ENCODE results near the gene PTPN7. TPM values are rescaled to one million over a fixed set of nuclear protein-coding genes. Genes with fewer than 3 reads are reported as not detected.

Gene PTPN7
- 0.05 to 0.11 TPM in 2 of 5 replicates, not detected in the others for total RNA-seq (2022; extraction: Qiagen RNA extraction; ENCODE audit: low read depth)

GRCh38 chr1:202160377-202160940 is at the start of gene PTPN7:
PTPN7 (minus strand) TSS chr1:202160602; CDS start chr1:202159402, 1,200 bp downstream.

GRCh38 chr1:202193614-202194327 is 33.4 kb upstream of the PTPN7 start, which contains the start of gene LGR6:
LGR6 (plus strand) TSS chr1:202193799; CDS start chr1:202193990, 191 bp downstream.

DNA sequence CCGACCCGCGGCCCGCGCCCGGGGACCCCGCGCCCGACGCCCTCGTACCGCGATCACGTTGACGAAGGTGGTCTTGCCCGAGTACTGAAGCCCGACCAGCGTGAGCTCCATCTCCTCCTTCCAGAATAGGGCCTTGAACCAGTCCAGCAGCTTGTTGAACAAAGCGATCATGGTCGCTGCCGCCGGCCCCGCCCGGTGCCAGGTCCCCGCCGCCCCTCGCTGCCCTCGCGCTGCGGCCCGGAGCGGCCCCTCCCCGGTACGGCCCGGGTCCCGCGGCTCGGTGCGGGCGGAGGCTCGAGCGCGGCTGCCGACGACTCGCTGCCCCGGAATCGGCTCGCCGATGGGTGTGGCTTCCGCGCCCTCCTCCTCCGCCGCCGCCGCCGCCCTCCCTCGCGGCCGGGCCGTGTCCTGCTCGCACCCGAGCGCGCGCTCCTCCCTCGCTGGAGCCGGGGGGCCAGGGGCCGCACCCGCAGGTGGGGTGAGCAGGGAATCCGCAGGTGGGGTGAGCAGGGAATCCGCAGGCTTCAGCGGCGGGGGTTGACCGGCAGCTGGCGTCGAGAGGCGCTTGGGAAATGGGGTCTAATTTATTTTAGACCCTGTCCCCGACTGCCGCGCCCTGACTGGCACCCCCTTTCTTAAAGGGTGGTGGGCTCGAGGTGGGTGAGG is 15.9 kb downstream of the PTPN7 start, which contains the start of gene ARL8A:
TSS of gene ARL8A (minus strand) at position 336 of the 666 bp plus-strand sequence. CDS start at position 171, 165 bp downstream.

GRCh38 chr1:202122639-202123335 is 37.6 kb downstream of the PTPN7 start, which contains the start of gene GPR37L1:
GPR37L1 (plus strand) TSS chr1:202122917; CDS start chr1:202122964, 47 bp downstream.

Other genes starting within 250 kb of the PTPN7 start
- gene LMOD1, start 214.1 kb downstream of the PTPN7 start, total RNA-seq (2022; extraction: Qiagen RNA extraction; ENCODE audit: low read depth), result not detected in 5 replicates
- 93.5 to 125 TPM (median 99.6 TPM) in 5 replicates for gene TIMM17A, start 205.1 kb downstream of the PTPN7 start, total RNA-seq (2022; extraction: Qiagen RNA extraction; ENCODE audit: low read depth)
- gene RNPEP, start 178.0 kb downstream of the PTPN7 start, total RNA-seq (2022; extraction: Qiagen RNA extraction; ENCODE audit: low read depth), result 85.6 to 90.8 TPM (median 89.3 TPM) in 5 replicates
- 238 to 280 TPM (median 261 TPM) in 5 replicates for gene ELF3, start 150.0 kb downstream of the PTPN7 start, total RNA-seq (2022; extraction: Qiagen RNA extraction; ENCODE audit: low read depth)
- gene GPR37L1, start 37.7 kb downstream of the PTPN7 start, total RNA-seq (2022; extraction: Qiagen RNA extraction; ENCODE audit: low read depth), result 0.13 to 0.22 TPM (median 0.15 TPM) in 5 replicates
- gene ARL8A, start 15.9 kb downstream of the PTPN7 start, total RNA-seq (2022; extraction: Qiagen RNA extraction; ENCODE audit: low read depth), result 35.5 to 42.7 TPM (median 41.5 TPM) in 5 replicates
- 0.40 to 0.75 TPM (median 0.61 TPM) in 5 replicates for gene LGR6, start 33.2 kb upstream of the PTPN7 start, total RNA-seq (2022; extraction: Qiagen RNA extraction; ENCODE audit: low read depth)
- gene UBE2T, start 181.3 kb upstream of the PTPN7 start, total RNA-seq (2022; extraction: Qiagen RNA extraction; ENCODE audit: low read depth), result 79.2 to 85.0 TPM (median 82.7 TPM) in 5 replicates
- gene PPP1R12B, start 188.1 kb upstream of the PTPN7 start, total RNA-seq (2022; extraction: Qiagen RNA extraction; ENCODE audit: low read depth), result 1.9 to 3.0 TPM (median 2.8 TPM) in 5 replicates

Data from A549 treated with DMSO at 1 μM for 4 hours (cell line).